SK-N-MC (cell line): ENCODE measurements around the gene FER.

Experiments
- EZH2 ChIP-seq: fragments of 200-600 bp; sonication (generic); IDR thresholded peaks from one replicate; pipeline ENCODE4 v1.6.1; 2017; ENCODE audit warnings: antibody characterized with exemption
- POLR2AphosphoS5 ChIP-seq: IDR thresholded peaks from 2 replicates; pipeline ENCODE4 v1.6.1; 2012; ENCODE audit warnings: mild to moderate bottlenecking, low read depth, low read length, borderline replicate concordance

- TF ChIP-seq EZH2 (no peak), POLR2AphosphoS5 (no peak)
Measured at GRCh38 chr5:108727236-108727650, 20.5 kb upstream of the FER start.
